ENCODE results near the gene ST6GALNAC4. TPM values are rescaled to one million over a fixed set of nuclear protein-coding genes. Genes with fewer than 3 reads are reported as not detected.

The ST6GALNAC4 gene
- total and polyA plus RNA-seq, 9 of the 15 experiments (the other 6 are each of a cell fraction or from before 2014, with no cell fraction given) = 2.6 to 43.1 (median 15.4) TPM

GRCh38 chr9:127943731-127944144, 26.9 kb upstream of the ST6GALNAC4 start (continued):
- no peak for TF ChIP-seq SNIP1 (IDR thresholded peaks at IDR 0.05; ENCODE audit: low read depth)
- TF ChIP-seq TEAD4 (IDR thresholded peaks at IDR 0.05; ENCODE audit: low read length) = peak; percentile 27; the same call in 1 of the 2 replicates
- no peak for TF ChIP-seq TEAD4 (CRISPR knock-in tag; IDR thresholded peaks at IDR 0.05; ENCODE audit: borderline replicate concordance)
- TF ChIP-seq THRAP3 (IDR thresholded peaks at IDR 0.05; ENCODE audit: borderline replicate concordance) = no peak
- peak; percentile 52; the same call in 1 of the 2 replicates for TF ChIP-seq ESRRA (IDR thresholded peaks at IDR 0.05; ENCODE audit: borderline replicate concordance, low read depth)
- no peak for TF ChIP-seq HSF4 (CRISPR knock-in tag; IDR thresholded peaks at IDR 0.05; ENCODE audit: borderline replicate concordance)
- TF ChIP-seq GTF2B (IDR thresholded peaks at IDR 0.05; ENCODE audit: extremely low read depth, insufficient read length) = no peak
- TF ChIP-seq RNF219 (CRISPR knock-in tag; IDR thresholded peaks at IDR 0.05) = no peak
- no peak for TF ChIP-seq KAT2B (IDR thresholded peaks at IDR 0.05; ENCODE audit: low read depth, low read length)
- TF ChIP-seq ELF2 (CRISPR knock-in tag; IDR thresholded peaks at IDR 0.05) = no peak
- TF ChIP-seq HMGN3 (IDR thresholded peaks at IDR 0.05; ENCODE audit: borderline replicate concordance, extremely low read depth, insufficient read length, low read depth, low read length) = no peak
- peak; percentile 91 for TF ChIP-seq DEAF1 (CRISPR knock-in tag; IDR thresholded peaks at IDR 0.05)
- TF ChIP-seq ATF1 (CRISPR knock-in tag; IDR thresholded peaks at IDR 0.05) = no peak
- no peak for TF ChIP-seq ATF1 (tag; IDR thresholded peaks at IDR 0.05)
- no peak for TF ChIP-seq BRF1 (IDR thresholded peaks at IDR 0.05; ENCODE audit: borderline replicate concordance, extremely low read depth, insufficient read length)
- TF ChIP-seq BRD4 (IDR thresholded peaks at IDR 0.05) = no peak
- no peak for TF ChIP-seq CLOCK (CRISPR knock-in tag; IDR thresholded peaks at IDR 0.05; ENCODE audit: borderline replicate concordance)
- no peak for TF ChIP-seq ZNF165 (CRISPR knock-in tag; IDR thresholded peaks at IDR 0.05; ENCODE audit: borderline replicate concordance)
- no peak for TF ChIP-seq CBFA2T3 (IDR thresholded peaks at IDR 0.05)
